Upper lobe of left lung (tissue), 4 donors: ENCODE results near the gene GRIK1.

ENCODE experiments used
- EP300 ChIP-seq, 4 donors: sonication (generic); formaldehyde crosslinking; IDR thresholded peaks; one replicate each; pipeline ENCODE4 v1.5.1; 2017; ENCODE audit warnings: antibody characterized with exemption in 4 of 4, control low read depth in 2 of 4
- POLR2A ChIP-seq, 4 donors: fragments of 450-650 bp; IDR thresholded peaks; one replicate each; pipeline ENCODE4 v1.5.1; 2016 to 2017; ENCODE audit warnings: antibody characterized with exemption in 4 of 4, mild to moderate bottlenecking in 2 of 4
- TF ChIP-seq, protein P1 (sequence below), 6 experiments: fragments of 450-650 bp in 4 of 6; fragments of 200-600 bp in 2 of 6; sonication (generic) in 2 of 6; IDR thresholded peaks; one replicate each; pipeline ENCODE4 v1.5.1; 2016 to 2019; ENCODE audit warnings: antibody characterized with exemption in 6 of 6

GRCh38 chr21:29649406-29649814 is 290.4 kb downstream of the GRIK1 start:
- TF ChIP-seq, protein P1, sequence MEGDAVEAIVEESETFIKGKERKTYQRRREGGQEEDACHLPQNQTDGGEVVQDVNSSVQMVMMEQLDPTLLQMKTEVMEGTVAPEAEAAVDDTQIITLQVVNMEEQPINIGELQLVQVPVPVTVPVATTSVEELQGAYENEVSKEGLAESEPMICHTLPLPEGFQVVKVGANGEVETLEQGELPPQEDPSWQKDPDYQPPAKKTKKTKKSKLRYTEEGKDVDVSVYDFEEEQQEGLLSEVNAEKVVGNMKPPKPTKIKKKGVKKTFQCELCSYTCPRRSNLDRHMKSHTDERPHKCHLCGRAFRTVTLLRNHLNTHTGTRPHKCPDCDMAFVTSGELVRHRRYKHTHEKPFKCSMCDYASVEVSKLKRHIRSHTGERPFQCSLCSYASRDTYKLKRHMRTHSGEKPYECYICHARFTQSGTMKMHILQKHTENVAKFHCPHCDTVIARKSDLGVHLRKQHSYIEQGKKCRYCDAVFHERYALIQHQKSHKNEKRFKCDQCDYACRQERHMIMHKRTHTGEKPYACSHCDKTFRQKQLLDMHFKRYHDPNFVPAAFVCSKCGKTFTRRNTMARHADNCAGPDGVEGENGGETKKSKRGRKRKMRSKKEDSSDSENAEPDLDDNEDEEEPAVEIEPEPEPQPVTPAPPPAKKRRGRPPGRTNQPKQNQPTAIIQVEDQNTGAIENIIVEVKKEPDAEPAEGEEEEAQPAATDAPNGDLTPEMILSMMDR (IDR thresholded peaks at IDR 0.05), result no peak
- TF ChIP-seq EP300 (IDR thresholded peaks at IDR 0.05), result no peak
- no peak for TF ChIP-seq POLR2A (IDR thresholded peaks at IDR 0.05)
